Motor neuron (in vitro differentiated cells): Measurements from ENCODE around the gene AUNIP. TPM values are rescaled to one million over a fixed set of nuclear protein-coding genes. Genes with fewer than 3 reads are reported as not detected.
A peak's percentile ranks its signal among the peaks of the same experiment; 100 is the strongest.
"Not testable (repeated sequence)": the region's sequence is repeated elsewhere in the genome, so short reads cannot be mapped to it uniquely, and the experiment has no call there.

ENCODE experiments used
- ATAC-seq, 8 experiments: fragments of 200-7000 bp; cut with Tn5 transposase; replicated peaks in 6 of 8; 2 replicates each; pipeline ENCODE4 v1.8.0; 2021; ENCODE audit warnings: mild to moderate bottlenecking in 8 of 8, moderate library complexity in 8 of 8
- H3K27ac ChIP-seq, 2 donors: fragments of 250-450 bp; sonication (Bioruptor Pico); 2 replicates each; pipeline ENCODE4 v1.9.0; 2021; ENCODE audit warnings: antibody characterized with exemption in 2 of 2, mild to moderate bottlenecking in 2 of 2, moderate library complexity in 1 of 2
- H3K4me1 ChIP-seq, 2 donors: fragments of 250-450 bp; sonication (Bioruptor Pico); replicated peaks in 1 of 2; 2 replicates each; pipeline ENCODE4 v1.6.1; 2021; ENCODE audit warnings: antibody characterized with exemption in 2 of 2, mild to moderate bottlenecking in 2 of 2, moderate library complexity in 1 of 2
- H3K4me3 ChIP-seq, 5 donors: fragments of 250-450 bp; sonication (Bioruptor Pico); 2 replicates each; pipeline ENCODE4 v1.9.0; 2021; ENCODE audit warnings: antibody characterized with exemption in 5 of 5, mild to moderate bottlenecking in 5 of 5, moderate library complexity in 4 of 5
- WGBS, 10 experiments: fragments of 450-650 bp; shearing (Covaris generic); methylation state at CpG; one replicate each; pipeline ENCODE4 v1.0.0; 2022; 5-methylcytosine and 5-hydroxymethylcytosine counted together
- in situ Hi-C, 9 experiments: fragments of 400-800 bp; cut with MboI; loops; one replicate each; pipeline ENCODE4 v1.15.0; 2021; ENCODE audit warnings: low sequenced_read_pairs in 9 of 9, low pct_unique_long_range_greater_than_20kb in 2 of 9; ENCODE audit not compliant: unreplicated experiment in 9 of 9
- total RNA-seq, 8 experiments: library from RNA; unstranded; fragments of 300-600 nt; gene quantifications; 2 replicates each; pipeline versions ENCODE4 v1.2.3 to v1.2.4, GENCODE V29; 2022

The AUNIP gene
- total RNA-seq, 8 experiments from 2014 or later: 0.78 to 15.5 (median 2.6) TPM

DNA sequence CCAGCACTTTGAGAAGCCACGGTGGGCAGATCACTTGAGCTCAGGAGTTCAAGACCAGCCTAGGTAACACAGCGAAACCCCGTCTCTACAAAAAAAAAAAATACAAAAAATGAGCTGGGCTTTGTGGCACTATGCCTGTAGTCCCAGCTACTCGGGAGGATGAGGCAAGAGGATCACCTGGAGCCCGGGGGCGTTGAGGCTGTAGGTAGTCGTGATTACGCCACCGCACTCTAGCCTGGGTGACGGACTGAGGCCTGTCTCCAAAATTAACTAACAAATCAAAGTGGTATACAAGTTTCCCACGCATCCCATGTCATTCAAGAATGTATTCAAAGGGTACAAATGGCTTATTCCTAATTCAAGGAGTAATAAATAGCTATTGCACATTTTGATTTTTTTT, 2.4 kb downstream of the AUNIP start:
- ATAC-seq: no peak
- H3K4me1 ChIP-seq: peaks cover 0 to 5% of the 10 kb centered on the region in 2 donors
- in situ Hi-C loops: no loop called here
- WGBS, 10 experiments: 79 to 100% (median 91%) methylated on average over 1 to 11 of the region's 11 CpGs; no CpG with 5 or more reads in 1 of the 10 experiments
- no peak overlapping the region for H3K27ac ChIP-seq
- no peak overlapping the region for H3K4me3 ChIP-seq

DNA sequence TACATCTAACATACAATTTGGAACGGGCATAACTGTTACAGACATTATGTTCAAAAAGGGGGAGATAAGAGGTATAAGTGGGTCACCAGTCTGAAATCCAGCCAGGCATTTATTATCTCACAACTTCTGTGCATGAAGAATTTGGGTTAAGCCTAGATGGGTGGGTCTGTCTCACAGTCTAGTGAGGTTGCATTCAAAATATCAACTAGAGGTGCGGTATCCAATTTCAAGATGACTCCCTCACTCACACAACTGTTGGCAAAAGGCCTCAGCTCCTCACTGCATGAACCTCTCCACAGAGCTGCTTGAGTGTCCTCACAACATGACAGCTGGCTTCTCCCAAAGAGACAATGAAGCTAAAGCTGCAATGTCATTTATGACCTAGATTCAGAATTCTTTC, 4.7 kb downstream of the AUNIP start:
- in situ Hi-C loops: no loop called here
- no peak overlapping the region for H3K4me3 ChIP-seq
- WGBS, 10 experiments: 69 to 95% (median 90%) methylated on average over 1 to 2 of the region's 2 CpGs; no CpG with 5 or more reads in 3 of the 10 experiments
- no peak overlapping the region for H3K27ac ChIP-seq
- peaks cover 0 to 5% of the 10 kb centered on the region in 2 donors for H3K4me1 ChIP-seq
- peak in 3 of 8 experiments; percentile 8 to 22 (median 12) for ATAC-seq

DNA sequence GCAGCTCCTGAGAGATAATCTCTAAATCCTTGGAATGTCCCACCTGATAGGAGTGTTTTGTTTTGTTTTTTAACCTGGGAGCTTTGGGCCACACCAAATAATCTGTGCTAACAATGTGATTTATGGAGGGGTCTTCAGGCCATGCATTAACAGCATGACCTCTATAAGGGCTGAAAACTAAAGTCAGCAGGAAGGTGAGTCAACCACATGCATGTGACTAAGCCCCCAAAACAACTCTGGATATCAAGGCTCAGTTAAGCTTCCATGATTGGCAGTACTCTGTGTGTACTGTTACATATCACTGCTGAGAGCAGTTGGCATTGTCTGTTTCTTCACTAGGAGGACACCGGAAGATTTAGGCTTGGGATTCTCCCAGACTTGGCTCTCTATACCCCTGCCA, 10.7 kb downstream of the AUNIP start:
- Histone ChIP-seq H3K27ac (no peak overlapping the region), H3K4me3 (no peak overlapping the region), H3K4me1 (no peaks in the 10 kb centered on the region)
- 25 to 100% (median 69%) methylated on average over 1 of the region's 1 CpG; no CpG with 5 or more reads in 4 of the 10 experiments for WGBS, 10 experiments
- in situ Hi-C loops: no loop called here
- no peak for ATAC-seq

DNA sequence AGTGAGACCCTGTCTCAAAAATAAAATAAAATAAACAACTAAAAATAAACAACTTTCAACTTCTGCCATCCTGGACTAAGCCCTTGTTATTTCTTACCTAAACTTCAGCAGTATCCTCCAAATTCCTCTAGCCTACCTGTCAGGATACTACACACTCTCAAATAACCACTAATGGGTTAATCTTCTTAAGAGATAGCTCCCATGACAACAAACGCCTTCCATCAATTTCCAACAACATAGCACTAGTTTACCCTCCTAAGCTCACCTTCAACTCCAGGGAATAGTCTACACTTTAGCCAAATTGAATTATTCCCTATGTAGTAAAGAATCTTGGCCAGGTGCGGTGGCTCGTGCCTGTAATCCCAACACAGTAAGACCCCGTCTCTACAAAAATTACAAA, 11.3 kb downstream of the AUNIP start:
- WGBS, 10 experiments: 67 to 93% (median 86%) methylated on average over 1 to 4 of the region's 4 CpGs; no CpG with 5 or more reads in 4 of the 10 experiments
- Histone ChIP-seq H3K27ac (no peak overlapping the region), H3K4me3 (no peak overlapping the region), H3K4me1 (no peaks in the 10 kb centered on the region)
- in situ Hi-C loops: no loop called here
- no peak for ATAC-seq

DNA sequence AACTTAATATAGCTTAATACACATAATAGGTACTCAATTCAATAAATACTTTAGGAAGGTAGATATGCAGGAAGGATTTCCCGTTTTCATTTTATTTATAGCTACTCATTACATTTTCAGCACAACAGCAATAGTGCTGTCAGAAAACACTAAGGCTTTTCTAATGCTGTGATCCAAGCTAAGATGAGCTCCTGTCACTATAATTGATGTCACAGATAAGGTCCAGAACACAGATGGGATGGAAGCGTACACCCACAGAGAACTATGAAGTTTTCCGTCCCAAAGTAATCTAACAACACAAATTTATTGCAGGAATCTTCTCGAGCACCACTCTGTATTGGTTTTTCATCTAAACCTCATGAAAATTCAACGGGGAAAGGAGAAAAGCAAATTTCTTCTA, 13.6 kb downstream of the AUNIP start:
- Histone ChIP-seq H3K4me3 (no peak overlapping the region), H3K27ac (no peak overlapping the region), H3K4me1 (no peaks in the 10 kb centered on the region)
- ATAC-seq: no peak
- in situ Hi-C loops: no loop called here
- 20 to 95% (median 81%) methylated on average over 2 to 5 of the region's 5 CpGs for WGBS, 10 experiments

DNA sequence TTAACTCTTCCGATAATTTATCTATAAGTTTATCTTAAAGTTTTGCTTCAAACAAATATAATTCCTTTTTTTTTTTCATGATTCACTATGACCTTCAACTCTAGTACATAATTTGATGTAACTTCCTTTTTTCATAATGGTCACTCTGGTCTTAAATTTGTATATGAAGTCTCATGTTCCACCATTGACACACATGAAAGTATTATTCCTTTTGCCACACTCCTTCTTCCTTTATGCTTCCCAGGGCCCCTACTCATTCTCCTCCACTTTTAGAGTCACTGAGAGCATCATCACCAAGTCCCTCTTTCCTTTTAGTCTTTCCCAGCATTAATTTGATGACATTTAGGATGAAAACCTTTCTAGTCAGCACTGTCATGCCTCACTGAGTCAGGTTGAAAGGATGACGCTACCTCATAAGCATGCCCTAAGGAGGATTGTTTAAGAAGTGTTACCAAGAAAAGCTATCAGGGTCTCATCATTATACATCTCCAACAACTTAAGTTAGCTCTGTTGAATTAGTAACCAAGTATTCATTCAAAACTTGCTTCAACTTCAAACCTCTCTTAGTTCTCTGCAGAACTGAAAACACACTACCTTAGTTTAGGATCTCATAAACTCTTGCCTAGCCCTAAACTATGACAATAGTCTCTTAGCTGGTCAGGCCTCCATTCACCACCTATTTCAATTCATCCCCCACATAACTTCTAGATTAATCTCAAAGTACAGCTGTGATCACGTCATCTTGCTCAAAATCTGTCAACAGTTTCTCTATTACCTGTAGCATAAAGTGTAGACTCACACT, 14.5 kb downstream of the AUNIP start:
- no peaks in the 10 kb centered on the region for H3K4me1 ChIP-seq
- no peak overlapping the region for H3K4me3 ChIP-seq
- no peak for ATAC-seq
- H3K27ac ChIP-seq: no peak overlapping the region
- 80 to 100% (median 95%) methylated on average over 1 to 3 of the region's 3 CpGs for WGBS, 10 experiments
- in situ Hi-C loops: no loop called here

DNA sequence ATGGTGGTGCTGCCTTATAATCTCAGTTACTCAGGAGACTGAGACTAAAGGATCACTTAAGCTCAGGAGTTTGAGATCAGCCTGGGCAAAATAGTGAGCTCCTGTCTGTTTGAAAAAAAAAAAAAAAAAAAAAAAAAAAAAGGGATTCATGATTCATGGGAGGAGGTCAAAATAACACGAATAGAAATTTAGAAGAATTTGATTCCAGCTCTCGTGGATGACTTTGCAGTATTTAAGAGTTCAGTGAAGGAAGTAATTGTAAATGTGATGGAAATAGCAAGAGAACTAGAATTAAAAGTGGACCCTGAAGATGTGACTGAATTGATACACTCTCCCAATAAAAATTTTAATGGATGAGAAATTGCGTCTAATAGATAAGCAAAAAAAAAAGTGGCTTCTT, 15.8 kb downstream of the AUNIP start:
- H3K27ac ChIP-seq: no peak overlapping the region
- in situ Hi-C loops: no loop called here
- H3K4me3 ChIP-seq: no peak overlapping the region
- 50 to 100% (median 77%) methylated on average over 3 of the region's 3 CpGs for WGBS, 10 experiments
- H3K4me1 ChIP-seq: no peaks in the 10 kb centered on the region
- no peak for ATAC-seq

DNA sequence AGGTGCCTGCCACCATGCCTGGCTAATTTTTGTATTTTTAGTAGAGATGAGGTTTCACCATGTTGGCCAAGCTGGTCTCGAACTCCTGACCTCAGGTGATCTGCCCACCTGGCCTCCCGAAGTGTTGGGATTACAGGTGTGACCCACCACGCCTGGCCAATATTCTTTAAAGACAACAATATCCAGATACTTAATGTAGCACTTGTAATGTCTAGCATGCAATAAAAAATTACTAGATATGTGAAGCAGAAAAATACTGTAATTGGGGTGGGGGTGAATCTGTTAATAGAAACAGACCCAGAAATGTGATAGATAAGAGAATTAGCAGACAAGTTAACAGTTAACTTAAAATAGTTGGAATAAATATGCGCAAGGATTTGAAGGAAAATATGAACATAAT, 19.4 kb downstream of the AUNIP start:
- in situ Hi-C loops, H3K4me3 ChIP-seq, ATAC-seq, H3K27ac ChIP-seq, H3K4me1 ChIP-seq: not testable (repeated sequence)
- 91 to 100% (median 95%) methylated on average over 1 to 4 of the region's 4 CpGs for WGBS, 10 experiments

DNA sequence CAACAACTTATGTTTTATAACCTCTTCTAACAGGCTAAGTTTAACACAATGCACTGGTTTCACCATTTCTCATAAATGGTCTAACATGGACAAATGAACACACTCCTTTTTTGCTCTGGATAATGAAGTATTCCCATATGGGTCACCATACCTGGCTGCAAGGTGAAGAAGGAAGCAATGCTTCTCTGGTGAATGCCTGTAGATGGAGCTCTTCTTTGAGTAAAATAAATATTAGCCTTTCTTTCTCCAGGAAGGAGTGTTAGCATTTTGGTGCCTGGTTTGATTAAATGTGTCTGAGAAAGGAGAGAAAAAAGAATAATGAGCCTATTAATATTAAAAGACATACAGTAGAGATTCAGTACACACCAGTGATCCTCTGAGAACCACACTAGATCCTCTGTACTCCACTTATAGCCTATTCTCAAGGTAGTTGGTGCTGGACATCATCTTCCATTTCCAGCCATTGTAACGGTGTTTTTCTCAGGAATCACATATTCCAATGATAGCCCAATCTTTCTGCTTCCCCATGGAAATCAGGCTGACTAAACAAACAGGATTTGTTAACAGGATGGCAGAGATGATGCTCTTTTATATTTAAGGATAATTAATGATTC, 21.9 kb downstream of the AUNIP start:
- in situ Hi-C loops: no loop called here

DNA sequence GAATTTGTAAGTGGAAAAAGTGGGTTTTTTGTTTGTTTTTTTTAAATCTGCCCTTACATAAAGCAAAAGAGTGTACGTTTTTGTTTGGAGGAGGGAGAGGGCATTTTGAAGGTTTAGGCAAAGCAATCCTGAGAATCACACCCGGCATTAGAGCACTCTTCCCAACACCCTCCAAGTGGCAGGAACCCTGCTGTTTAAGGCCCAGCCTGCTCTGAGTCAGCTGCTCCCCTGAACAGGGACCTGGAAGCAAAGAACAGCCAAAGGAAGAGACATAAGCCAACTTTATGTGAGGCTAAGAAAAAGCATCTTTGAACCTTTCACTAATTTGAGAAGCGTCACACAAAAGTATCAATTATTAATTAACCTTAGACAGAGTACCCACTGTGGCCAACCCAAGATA, 22.6 kb downstream of the AUNIP start:
- no peak overlapping the region for H3K4me3 ChIP-seq
- ATAC-seq: no peak
- no peaks in the 10 kb centered on the region for H3K4me1 ChIP-seq
- 50 to 100% (median 76%) methylated on average over 1 to 3 of the region's 3 CpGs; no CpG with 5 or more reads in 1 of the 10 experiments for WGBS, 10 experiments
- in situ Hi-C loops: no loop called here
- no peak overlapping the region for H3K27ac ChIP-seq

More for the DNA sequence above, 21.9 kb downstream of the AUNIP start:
- ATAC-seq: peak in 1 of 8 experiments; percentile 41
- WGBS, 10 experiments: 91 to 100% (median 100%) methylated on average over 1 of the region's 1 CpG; no CpG with 5 or more reads in 3 of the 10 experiments
- H3K4me3 ChIP-seq: no peak overlapping the region
- H3K4me1 ChIP-seq: no peaks in the 10 kb centered on the region
- H3K27ac ChIP-seq: no peak overlapping the region

DNA sequence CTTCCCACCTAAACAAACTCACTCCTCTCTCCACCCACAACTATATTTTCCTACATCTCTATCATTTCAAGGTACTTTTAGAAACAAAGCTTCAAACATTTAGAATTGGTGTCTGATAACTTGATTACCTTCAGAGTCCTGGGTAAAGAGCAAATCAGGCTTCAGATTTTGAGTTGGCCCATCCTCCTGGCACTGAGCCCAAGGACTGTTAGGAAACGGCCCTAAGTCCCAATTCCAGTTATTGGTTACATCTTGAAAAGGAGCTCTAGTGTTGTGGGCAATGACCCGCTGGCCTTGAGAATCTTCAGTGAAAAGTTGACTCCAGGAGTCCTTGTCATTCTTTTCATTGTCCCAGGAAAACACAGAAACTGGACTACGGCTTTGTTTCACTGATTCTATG, 24.4 kb downstream of the AUNIP start:
- H3K4me3 ChIP-seq: no peak overlapping the region
- no peak for ATAC-seq
- in situ Hi-C loops: no loop called here
- no peaks in the 10 kb centered on the region for H3K4me1 ChIP-seq
- no peak overlapping the region for H3K27ac ChIP-seq
- 58 to 100% (median 87%) methylated on average over 1 to 3 of the region's 3 CpGs; no CpG with 5 or more reads in 1 of the 10 experiments for whole genome bisulfite sequencing, 10 experiments

DNA sequence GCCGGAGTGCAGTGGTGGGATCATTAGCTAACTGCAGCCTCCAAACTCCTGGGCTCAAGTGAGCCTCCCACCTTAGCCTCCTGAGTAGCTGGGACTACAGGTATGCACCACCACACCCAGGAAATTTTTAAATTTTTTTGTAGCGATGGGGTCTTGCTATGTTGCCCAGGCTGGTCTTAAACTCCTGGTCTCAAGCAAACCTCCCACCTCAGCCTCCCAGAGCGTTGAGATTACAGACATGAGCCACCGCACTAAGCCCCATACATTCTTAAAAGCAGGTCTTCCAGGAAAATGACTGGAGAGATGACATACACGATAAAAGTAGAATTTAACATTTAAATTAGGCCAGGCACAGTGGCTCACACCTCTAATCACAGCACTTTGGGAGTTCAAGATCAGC, 26.1 kb downstream of the AUNIP start:
- in situ Hi-C loops: no loop called here
- Histone ChIP-seq H3K27ac (no peak overlapping the region), H3K4me3 (no peak overlapping the region), H3K4me1 (no peaks in the 10 kb centered on the region)
- 95 to 100% (median 100%) methylated on average over 1 to 5 of the region's 5 CpGs; no CpG with 5 or more reads in 2 of the 10 experiments for WGBS, 10 experiments
- ATAC-seq: no peak

DNA sequence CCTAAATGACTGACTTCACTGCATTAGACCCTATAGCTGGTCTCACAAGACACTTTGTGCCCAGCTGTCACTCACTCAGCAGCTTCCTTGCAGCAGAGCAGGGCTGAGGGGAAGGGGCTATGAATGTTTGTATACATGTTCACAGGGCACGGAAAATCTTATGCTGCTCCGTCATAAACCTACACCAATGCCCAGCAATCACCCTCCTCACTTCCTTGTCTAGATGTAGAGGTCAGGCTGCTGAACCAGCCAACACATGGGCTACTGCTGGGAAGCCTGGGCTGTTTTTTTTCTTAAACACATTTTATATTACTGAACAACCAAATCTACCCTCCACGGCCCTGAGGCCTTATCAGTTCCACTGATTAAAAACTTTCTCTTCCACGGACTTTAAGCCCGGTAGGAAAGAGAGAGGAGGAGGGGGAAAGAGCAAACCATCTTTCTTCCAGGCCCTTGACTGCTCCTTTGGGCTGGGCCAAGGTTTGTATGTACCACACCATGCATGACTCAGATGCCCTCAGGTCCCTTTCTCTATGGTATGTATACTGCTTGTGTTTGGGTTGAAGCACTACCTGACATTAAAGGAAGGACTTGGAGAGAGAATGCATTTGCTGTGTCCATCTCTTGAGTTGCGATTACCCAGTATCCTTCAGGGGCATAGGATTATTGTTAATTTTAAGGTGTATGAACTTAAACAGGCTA, 26.8 kb downstream of the AUNIP start:
- peak in 3 of 8 experiments; percentile 43 to 76 (median 49) for ATAC-seq

More for the DNA sequence above, 26.8 kb downstream of the AUNIP start:
- Histone ChIP-seq H3K4me3 (no peak overlapping the region), H3K4me1 (no peaks in the 10 kb centered on the region), H3K27ac (no peak overlapping the region)
- in situ Hi-C loops: no loop called here
- WGBS, 10 experiments: 80 to 100% (median 95%) methylated on average over 2 to 6 of the region's 6 CpGs
